Endothelial cell of hepatic sinusoid (primary cell): ENCODE data around the gene TEAD1.

Source experiments
- in situ Hi-C: cut with HindIII; loops from 2 replicates; pipeline ENCODE4 v1.10.0; 2017; ENCODE audit warnings: low sequenced_read_pairs

TEAD1 gene

GRCh38 chr11:12877508-12877907 lies 203.3 kb downstream of the TEAD1 start:
- in situ Hi-C loops, result loop anchor here (25.0 kb wide), 2 partner anchors 110 to 265 kb away; no protein-coding TSS in a partner anchor

- in situ Hi-C loops, result loop anchor here (25.0 kb wide), 2 partner anchors 107 to 268 kb away; no protein-coding TSS in a partner anchor
These were observed 206.1 kb downstream of the TEAD1 start for GRCh38 chr11:12880327-12880726.

- in situ Hi-C loops, result loop anchor here (25.0 kb wide), 2 partner anchors 105 to 270 kb away; no protein-coding TSS in a partner anchor
These were observed 208.4 kb downstream of the TEAD1 start for GRCh38 chr11:12882670-12883069.

GRCh38 chr11:12884751-12885318 lies 210.6 kb downstream of the TEAD1 start:
- in situ Hi-C loops, result loop anchor here (25.0 kb wide), 2 partner anchors 102 to 273 kb away; no protein-coding TSS in a partner anchor

GRCh38 chr11:12885717-12886239 lies 211.6 kb downstream of the TEAD1 start:
- in situ Hi-C loops, result loop anchor here (25.0 kb wide), 2 partner anchors 102 to 273 kb away; no protein-coding TSS in a partner anchor

GRCh38 chr11:12886508-12886907 lies 212.3 kb downstream of the TEAD1 start:
- in situ Hi-C loops, result loop anchor here (25.0 kb wide), 2 partner anchors 101 to 274 kb away; no protein-coding TSS in a partner anchor

GRCh38 chr11:12888525-12889158 lies 214.4 kb downstream of the TEAD1 start:
- in situ Hi-C loops, result loop anchor here (25.0 kb wide), 2 partner anchors 99 to 276 kb away; no protein-coding TSS in a partner anchor

GRCh38 chr11:12889243-12889642 lies 215.0 kb downstream of the TEAD1 start:
- in situ Hi-C loops, result loop anchor here (25.0 kb wide), 2 partner anchors 98 to 277 kb away; no protein-coding TSS in a partner anchor

- in situ Hi-C loops, result loop anchor here (10.0 to 25.0 kb wide), 3 partner anchors 97 to 526 kb away; no protein-coding TSS in a partner anchor
These were observed 216.3 kb downstream of the TEAD1 start for GRCh38 chr11:12890476-12890875.

GRCh38 chr11:12893787-12894672 lies 219.8 kb downstream of the TEAD1 start:
- in situ Hi-C loops, result loop anchor here (10.0 to 25.0 kb wide), 3 partner anchors 93 to 529 kb away; no protein-coding TSS in a partner anchor

- in situ Hi-C loops, result loop anchor here (10.0 to 25.0 kb wide), 3 partner anchors 90 to 533 kb away; no protein-coding TSS in a partner anchor
These were observed 223.2 kb downstream of the TEAD1 start for GRCh38 chr11:12897390-12897789.

- in situ Hi-C loops, result loop anchor here (10.0 to 25.0 kb wide), 3 partner anchors 89 to 533 kb away; no protein-coding TSS in a partner anchor
These were observed 223.6 kb downstream of the TEAD1 start for GRCh38 chr11:12897867-12898266.

- in situ Hi-C loops, result no loop called here
These were observed 226.3 kb downstream of the TEAD1 start for GRCh38 chr11:12900496-12900895.

- in situ Hi-C loops, result no loop called here
These were observed 227.1 kb downstream of the TEAD1 start for GRCh38 chr11:12901272-12901671.

GRCh38 chr11:12901874-12902481 lies 227.8 kb downstream of the TEAD1 start:
- in situ Hi-C loops, result no loop called here

GRCh38 chr11:12902791-12903486 lies 228.7 kb downstream of the TEAD1 start:
- in situ Hi-C loops, result no loop called here

- in situ Hi-C loops, result no loop called here
These were observed 231.2 kb downstream of the TEAD1 start for GRCh38 chr11:12905435-12905834.

GRCh38 chr11:12906501-12906900 lies 232.3 kb downstream of the TEAD1 start:
- in situ Hi-C loops, result no loop called here

- in situ Hi-C loops, result no loop called here
These were observed 235.7 kb downstream of the TEAD1 start for GRCh38 chr11:12909879-12910278.
